NCI-H526 (cell line): Measurements from ENCODE around the gene CUX1.
"Not testable (repeated sequence)": the region's sequence is repeated elsewhere in the genome, so short reads cannot be mapped to it uniquely, and the experiment has no call there.

Experiments used
- DNase-seq, 2 experiments: peaks; one replicate each; lab custom pipeline; 2025; lab: John Stamatoyannopoulos, UW

The CUX1 gene

DNA sequence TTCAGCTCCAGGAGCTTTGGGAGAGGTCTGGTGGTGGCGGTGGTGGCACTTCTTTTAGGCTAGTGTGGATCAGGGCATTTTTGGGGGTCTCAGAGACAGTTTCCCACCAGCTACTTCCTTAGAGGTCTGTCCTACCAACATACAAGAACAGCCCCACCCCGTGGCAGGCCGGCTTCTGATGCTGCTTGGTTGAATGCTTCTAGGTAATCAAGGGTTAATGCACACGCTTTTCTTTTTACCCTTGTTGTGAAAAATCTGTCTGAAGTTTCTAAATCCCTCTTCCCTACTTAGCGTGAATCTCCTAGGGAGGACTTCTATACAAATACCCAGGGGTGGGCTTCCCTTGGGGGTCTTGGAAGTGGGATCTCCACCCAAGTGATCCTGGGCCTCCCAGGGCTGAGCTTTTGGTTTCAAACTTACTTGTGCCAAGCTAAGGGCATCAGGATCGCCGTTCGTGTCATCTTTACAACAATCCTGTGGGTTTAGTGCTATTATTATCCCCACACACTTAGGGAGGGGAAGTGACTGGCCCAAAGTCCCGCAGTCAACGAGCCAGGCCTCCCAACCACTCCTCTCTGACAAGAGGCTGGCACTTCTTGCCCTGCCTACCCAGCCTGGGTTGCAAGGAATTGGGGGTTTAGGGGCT lies 471.0 kb downstream of the CUX1 start:
- DNase-seq = peak in 1 of 2 experiments; percentile 34

- DNase-seq = no peak
Measured at GRCh38 chr7:102289057-102289456, 471.6 kb downstream of the CUX1 start.

DNA sequence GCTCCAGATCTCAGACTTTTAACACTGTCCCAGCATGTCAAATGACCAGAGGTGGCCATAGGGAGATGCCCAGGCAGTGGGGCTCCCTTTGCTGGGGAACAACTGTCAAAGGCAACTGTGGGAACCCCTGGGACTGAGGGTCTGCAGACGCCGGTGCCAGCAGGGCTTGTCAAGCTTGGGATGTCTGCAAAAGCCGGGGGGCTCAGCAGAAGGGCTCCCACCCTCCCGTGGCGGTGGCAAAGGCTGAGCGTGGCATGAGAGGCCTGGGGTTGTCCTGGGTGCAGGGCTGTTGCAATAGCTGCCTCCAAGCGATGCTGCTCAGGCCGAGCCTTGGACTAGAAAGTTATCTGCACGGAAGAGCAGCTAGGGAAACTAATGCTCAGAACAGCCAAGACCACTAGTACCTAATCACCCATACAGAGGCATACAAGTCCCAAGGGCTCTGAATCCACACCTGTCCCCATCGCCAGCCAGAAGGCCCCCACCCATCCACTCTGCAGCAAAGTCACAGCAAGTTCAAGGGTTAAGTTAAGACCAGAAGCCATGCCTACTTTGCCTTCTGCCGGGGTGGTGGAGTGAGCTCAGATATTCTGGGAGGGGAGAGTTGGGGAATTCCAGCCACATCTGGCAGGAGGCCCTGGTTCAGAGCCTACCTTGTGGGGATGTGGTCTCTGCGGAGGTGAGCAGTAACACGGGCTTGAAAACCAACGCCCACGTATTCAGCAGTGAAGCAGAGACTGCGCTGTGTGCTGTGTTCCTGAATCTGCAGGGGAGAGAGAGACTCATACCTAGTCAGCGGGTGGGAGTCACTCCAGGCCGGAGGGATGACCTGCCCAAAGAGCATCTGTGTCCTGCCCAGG lies 473.9 kb downstream of the CUX1 start:
- DNase-seq = no peak

GRCh38 chr7:102291916-102292267 lies 474.5 kb downstream of the CUX1 start:
- DNase-seq = no peak

GRCh38 chr7:102292813-102293798 lies 475.7 kb downstream of the CUX1 start:
- DNase-seq = no peak

- DNase-seq = no peak
Measured at GRCh38 chr7:102294589-102294988, 477.2 kb downstream of the CUX1 start.

DNA sequence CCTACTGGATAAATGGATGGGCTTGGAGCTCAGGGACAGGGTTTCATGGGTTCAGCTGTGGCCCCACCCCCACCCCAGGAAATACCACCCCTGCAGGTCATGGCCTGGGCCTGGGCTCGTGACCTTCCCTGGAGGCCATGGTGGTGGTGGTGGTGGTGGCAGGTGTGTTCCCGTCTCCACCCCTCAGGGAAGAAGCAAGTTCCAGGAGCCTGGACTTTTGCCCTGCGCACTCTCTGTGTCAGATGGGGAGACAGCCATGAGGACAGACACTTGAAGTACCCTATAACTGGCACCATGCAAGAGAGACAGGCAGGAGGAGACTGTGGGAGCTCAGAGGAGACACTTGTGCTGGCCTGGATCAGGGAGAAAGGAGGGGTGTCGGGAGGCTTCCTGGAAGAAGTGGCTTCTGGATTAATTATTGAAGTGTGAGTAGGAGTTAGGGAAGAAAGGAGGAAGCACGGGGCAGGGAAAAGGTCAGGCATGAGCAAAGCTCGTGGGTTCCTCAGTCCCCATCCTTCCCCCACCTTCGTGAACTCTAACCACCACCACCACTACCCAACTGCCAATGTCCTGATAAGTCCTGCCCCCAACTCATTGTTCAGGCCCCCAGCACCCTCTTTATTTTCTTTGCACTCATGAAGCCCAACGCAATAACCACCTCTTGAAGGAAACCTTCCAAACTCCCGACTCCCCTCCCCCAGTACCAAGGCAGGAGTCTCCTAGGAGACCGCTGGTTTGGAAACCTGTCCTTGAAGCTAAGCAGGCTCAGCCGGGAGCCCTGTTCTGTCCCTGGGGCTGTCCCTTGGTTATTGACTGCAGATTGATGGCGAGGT lies 478.1 kb downstream of the CUX1 start:
- DNase-seq = no peak

- DNase-seq = no peak
Measured at GRCh38 chr7:102296179-102296438, 478.7 kb downstream of the CUX1 start.

DNA sequence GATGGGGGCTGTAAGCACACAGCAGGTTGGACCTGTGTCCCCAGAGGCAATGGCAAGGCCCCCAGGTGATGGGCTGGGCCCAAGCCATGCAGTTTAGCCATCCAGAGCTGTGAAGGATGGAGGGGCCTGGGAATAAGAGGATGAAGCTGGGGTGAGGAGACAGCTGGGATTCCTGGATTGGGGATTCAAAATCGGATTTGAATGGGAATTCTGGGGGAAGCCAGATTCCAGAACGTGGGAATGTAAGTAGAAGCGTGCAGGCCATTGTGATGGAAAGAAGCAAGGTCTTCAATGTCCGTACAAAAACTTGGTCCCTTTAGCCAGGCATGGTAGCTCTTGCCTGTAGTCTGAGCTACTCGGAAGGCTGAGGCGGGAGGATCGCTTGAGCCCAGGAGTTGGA lies 479.1 kb downstream of the CUX1 start:
- DNase-seq = no peak

DNA sequence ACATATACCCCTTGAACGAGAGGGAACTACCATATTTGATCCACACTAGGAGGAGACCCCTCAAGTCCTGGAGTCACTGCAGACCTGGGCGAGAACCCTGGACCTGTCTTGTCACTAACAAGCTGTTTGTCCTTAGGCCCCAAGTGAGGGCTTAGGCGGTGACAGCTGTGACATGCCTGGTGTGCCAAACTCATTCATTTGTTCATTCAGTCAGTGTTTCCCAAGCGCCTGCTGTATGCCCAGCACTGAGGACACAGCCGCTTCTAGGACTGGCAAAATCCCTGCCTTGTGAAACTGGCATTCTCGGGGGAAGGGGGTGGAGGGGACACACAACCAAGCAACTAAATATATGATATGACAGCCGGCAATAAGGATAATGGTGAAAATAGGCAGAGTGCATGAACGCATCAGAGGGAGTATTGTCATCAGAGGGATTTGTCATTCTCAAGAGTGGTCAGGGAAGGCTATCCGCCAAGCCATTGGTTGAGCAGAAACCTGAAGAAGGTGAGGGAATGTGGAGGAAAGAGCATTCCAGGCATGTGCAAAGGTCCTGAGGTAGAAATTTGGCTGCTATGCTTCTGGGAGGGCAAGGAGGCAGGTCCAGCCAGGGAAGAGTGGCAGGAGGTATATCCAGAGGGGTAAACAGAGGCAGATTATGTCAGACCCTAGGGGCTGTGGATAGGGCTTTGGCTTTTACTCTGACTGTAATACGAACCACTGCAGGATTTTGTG lies 480.2 kb downstream of the CUX1 start:
- DNase-seq = no peak

GRCh38 chr7:102300643-102301221 lies 483.3 kb downstream of the CUX1 start:
- DNase-seq = no peak

- DNase-seq = not testable (repeated sequence)
Measured at GRCh38 chr7:102301367-102301766, 483.9 kb downstream of the CUX1 start.

GRCh38 chr7:102302025-102302424 lies 484.6 kb downstream of the CUX1 start:
- no peak for DNase-seq

GRCh38 chr7:102303669-102304422 lies 486.4 kb downstream of the CUX1 start:
- peak; percentile 39 to 79 for DNase-seq

GRCh38 chr7:102304668-102305067 lies 487.2 kb downstream of the CUX1 start:
- DNase-seq = peak in 1 of 2 experiments; percentile 51

DNA sequence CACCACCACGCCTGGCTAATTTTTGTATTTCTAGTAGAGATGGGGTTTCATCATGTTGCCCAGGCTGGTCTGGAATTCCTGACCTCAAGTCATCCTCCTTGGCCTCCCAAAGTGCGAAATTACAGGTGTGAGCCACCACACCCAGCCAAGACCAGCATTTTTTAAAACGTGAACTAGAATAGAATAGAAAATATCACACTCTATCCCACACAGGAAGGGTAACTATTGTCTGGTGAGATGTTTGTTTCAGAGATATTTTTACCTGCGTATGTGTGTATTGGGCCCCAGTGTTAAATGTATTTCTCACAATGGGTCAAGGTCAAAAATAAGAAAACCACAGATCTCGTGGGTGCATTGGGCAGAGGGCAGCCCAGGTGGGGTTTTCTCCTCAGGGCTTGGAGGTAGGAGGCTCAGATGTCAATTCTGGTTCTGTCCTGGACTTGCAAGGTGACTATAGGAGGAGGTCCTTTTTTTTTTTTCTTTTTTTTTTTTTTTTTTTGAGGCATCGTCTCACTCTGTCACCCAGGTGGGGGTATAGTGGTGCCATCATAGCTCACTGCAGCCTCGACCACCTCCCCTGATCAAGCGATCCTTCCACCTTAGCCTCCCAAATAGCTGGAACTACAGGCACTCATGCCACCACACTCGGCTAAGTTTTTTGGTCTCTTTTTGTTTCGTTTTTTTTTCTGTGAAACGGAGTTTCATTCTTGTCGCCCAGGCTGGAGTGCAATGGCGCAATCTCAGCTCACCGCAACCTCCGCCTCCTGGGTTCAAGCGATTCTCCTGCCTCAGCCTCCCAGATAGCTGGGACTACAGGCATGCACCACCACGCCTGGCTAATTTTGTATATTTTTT lies 488.2 kb downstream of the CUX1 start:
- no peak for DNase-seq

DNA sequence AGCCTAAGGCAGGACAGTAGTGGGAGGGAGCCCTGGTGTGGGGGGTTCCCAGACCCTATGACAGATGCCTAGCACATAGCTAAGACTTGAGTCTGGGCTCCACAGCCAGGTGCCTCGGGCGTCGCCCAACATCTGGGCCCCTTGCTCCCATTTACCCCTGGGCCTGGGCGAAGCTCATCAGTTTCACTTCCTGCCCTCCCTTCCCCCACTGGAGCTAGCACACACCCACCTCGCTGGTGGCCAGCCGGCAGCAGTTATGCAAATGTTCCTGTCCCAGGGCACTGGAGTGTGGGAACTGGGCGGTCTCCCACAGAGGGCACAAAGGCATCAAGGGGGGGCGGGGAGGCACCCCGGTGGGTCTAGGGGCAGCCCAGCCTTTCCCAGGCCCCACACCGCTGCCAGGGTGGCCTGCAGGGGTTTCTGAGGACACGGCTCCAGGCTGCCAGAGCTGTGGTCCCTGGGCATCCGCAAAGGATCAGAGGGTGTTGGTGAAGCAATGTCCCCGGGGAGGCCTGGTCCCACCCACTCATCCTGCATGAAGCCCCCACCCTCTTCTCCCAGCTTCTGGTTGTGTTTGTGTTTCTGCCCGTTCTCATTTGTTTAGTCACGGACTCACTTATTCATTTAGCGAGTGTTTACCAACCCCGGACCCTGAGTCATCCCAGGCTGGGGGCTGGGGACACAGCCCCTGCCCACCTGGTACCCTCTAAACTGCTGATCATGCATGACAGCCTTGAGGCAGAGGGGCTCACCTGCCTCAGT lies 489.7 kb downstream of the CUX1 start:
- DNase-seq = peak; percentile 99 to 100

- no peak for DNase-seq
Measured at GRCh38 chr7:102310414-102310815, 493.0 kb downstream of the CUX1 start.
